Sigmoid colon (tissue), 7 donors: ENCODE results near the gene OR10P1. TPM values are rescaled to one million over a fixed set of nuclear protein-coding genes. Genes with fewer than 3 reads are reported as not detected.

Experiments
- DNase-seq: peaks from one replicate; pipeline ENCODE4 v3.0.0-alpha.2; 2019
- H3K27ac ChIP-seq, 4 donors: fragments of 200-600 bp; sonication (generic); one replicate each; pipeline ENCODE4 v1.5.1; 2016 to 2019; ENCODE audit warnings: mild to moderate bottlenecking in 1 of 4
- H3K27me3 ChIP-seq, 3 donors: fragments of 200-600 bp; sonication (generic); one replicate each; pipeline ENCODE4 v1.5.1; 2019; ENCODE audit warnings: mild to moderate bottlenecking in 1 of 3
- H3K36me3 ChIP-seq, 4 donors: fragments of 200-600 bp; sonication (generic); one replicate each; pipeline ENCODE4 v1.5.1; 2016 to 2019
- H3K4me1 ChIP-seq, 4 donors: fragments of 200-600 bp; sonication (generic); one replicate each; pipeline ENCODE4 v1.5.1; 2017 to 2019
- H3K4me3 ChIP-seq, 4 donors: fragments of 200-600 bp; sonication (generic); one replicate each; pipeline ENCODE4 v1.5.1; 2017 to 2019; ENCODE audit warnings: mild to moderate bottlenecking in 2 of 4, moderate library complexity in 1 of 4
- H3K9me3 ChIP-seq, 4 donors: fragments of 200-600 bp in 3 of 4; sonication (generic) in 3 of 4; one replicate each; pipeline versions ENCODE4 v1.5.1 to v1.6.1; 2013 to 2019
- EP300 ChIP-seq, 4 donors: sonication (generic); formaldehyde crosslinking; IDR thresholded peaks; one replicate each; pipeline ENCODE4 v1.6.1; 2017; ENCODE audit warnings: antibody characterized with exemption in 4 of 4
- POLR2A ChIP-seq, 2 donors: fragments of 450-650 bp; IDR thresholded peaks; one replicate each; pipeline ENCODE4 v1.6.1; 2016; ENCODE audit warnings: antibody characterized with exemption in 2 of 2, mild to moderate bottlenecking in 2 of 2, moderate library complexity in 2 of 2
- POLR2AphosphoS5 ChIP-seq, 4 donors: sonication (generic); formaldehyde crosslinking; IDR thresholded peaks; one replicate each; pipeline ENCODE4 v1.6.1; 2017; ENCODE audit warnings: antibody characterized with exemption in 4 of 4
- WGBS, 2 donors: extraction: QIAGEN DNeasy Blood & Tissue Kit; methylation state at CpG; one replicate each; pipeline ENCODE4 v1.1.7; 2013; 5-methylcytosine and 5-hydroxymethylcytosine counted together
- intact Hi-C: fragments of 100-400 bp; cut with DNase I; formaldehyde crosslinking; loops from one replicate; pipeline ENCODE4 v1.15.1; 2023
- polyA plus RNA-seq, 3 donors: library from polyadenylated mRNA; stranded (reverse); fragments of 200-250 nt; gene quantifications; one replicate each; pipeline ENCODE4 v1.2.3, GENCODE V29; 2013
- total RNA-seq, 4 donors: library from RNA; depleted of rRNA; stranded (reverse); fragments of >200 nt; gene quantifications; one replicate each; pipeline ENCODE4 v1.1.0, GENCODE V29; 2016
- TF ChIP-seq, protein P1 (sequence below), 4 experiments: fragments of 450-650 bp in 3 of 4; fragments of 200-600 bp in 1 of 4; IDR thresholded peaks; one replicate each; pipeline ENCODE4 v1.5.1; 2016 to 2019; ENCODE audit warnings: antibody characterized with exemption in 4 of 4, mild to moderate bottlenecking in 3 of 4, moderate library complexity in 2 of 4
- donor health status: healthy with polysubstance abuse.
- donor health status: Bipolar disorder and iron deficiency.
- donor health status: healthy.

The OR10P1 gene
- total and polyA plus RNA-seq, 7 donors = not detected

DNA sequence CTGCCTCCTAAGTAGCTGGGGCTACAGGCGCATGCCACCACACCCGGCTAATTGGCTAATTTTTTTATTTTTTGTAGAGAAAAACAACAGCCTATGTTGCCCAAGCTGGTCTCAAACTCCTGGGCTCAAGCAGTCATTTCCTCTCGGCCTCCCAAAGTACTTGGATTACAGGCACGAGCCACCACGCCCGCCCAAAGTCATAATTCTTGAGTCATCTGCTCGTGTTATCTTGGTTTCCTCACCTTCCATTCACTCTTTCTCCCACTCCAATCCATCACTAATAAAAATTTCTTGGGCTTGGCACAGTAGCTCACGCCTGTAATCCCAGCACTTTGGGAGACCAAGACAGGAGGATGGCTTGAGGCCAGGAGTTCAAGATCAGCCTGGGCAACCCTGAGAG, 39.0 kb downstream of the OR10P1 start:
- H3K4me3 ChIP-seq = no peak overlapping the region
- no peaks in the 10 kb centered on the region for H3K9me3 ChIP-seq
- H3K27me3 ChIP-seq = no peaks in the 10 kb centered on the region
- peak; percentile 48 for DNase-seq
- intact Hi-C loops = no loop called here
- 37 to 69% methylated on average over 8 of the region's 8 CpGs for WGBS, 2 donors
- no peaks in the 10 kb centered on the region for H3K36me3 ChIP-seq
- no peaks in the 10 kb centered on the region for H3K4me1 ChIP-seq
- TF ChIP-seq POLR2A (IDR thresholded peaks at IDR 0.05) = no peak
- TF ChIP-seq EP300 (IDR thresholded peaks at IDR 0.05) = no peak
- TF ChIP-seq, protein P1, sequence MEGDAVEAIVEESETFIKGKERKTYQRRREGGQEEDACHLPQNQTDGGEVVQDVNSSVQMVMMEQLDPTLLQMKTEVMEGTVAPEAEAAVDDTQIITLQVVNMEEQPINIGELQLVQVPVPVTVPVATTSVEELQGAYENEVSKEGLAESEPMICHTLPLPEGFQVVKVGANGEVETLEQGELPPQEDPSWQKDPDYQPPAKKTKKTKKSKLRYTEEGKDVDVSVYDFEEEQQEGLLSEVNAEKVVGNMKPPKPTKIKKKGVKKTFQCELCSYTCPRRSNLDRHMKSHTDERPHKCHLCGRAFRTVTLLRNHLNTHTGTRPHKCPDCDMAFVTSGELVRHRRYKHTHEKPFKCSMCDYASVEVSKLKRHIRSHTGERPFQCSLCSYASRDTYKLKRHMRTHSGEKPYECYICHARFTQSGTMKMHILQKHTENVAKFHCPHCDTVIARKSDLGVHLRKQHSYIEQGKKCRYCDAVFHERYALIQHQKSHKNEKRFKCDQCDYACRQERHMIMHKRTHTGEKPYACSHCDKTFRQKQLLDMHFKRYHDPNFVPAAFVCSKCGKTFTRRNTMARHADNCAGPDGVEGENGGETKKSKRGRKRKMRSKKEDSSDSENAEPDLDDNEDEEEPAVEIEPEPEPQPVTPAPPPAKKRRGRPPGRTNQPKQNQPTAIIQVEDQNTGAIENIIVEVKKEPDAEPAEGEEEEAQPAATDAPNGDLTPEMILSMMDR (IDR thresholded peaks at IDR 0.05) = no peak
- TF ChIP-seq POLR2AphosphoS5 (IDR thresholded peaks at IDR 0.05) = no peak
- H3K27ac ChIP-seq = no peak overlapping the region

DNA sequence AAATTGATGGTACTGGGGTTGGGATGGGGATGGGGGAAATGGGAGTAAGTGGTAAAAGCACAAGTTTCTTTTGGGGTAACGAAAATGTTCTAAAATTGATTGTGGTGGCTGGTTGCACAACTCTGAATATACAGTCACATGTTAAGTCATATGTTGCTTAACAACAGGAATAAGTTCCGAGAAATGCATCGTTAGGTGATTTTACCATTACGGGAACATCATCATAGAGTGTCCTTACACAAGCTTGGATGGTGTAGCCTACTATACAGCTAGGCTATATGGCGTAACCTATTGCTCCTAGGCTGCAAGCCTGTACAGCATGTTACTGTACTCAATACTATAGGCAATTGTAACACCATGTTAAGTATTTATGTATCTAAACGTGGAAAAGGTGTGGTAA, 40.0 kb downstream of the OR10P1 start:
- no peak overlapping the region for H3K4me3 ChIP-seq
- no peak for TF ChIP-seq POLR2A (IDR thresholded peaks at IDR 0.05)
- TF ChIP-seq POLR2AphosphoS5 (IDR thresholded peaks at IDR 0.05) = peak in 1 of 4 donors; percentile 42
- TF ChIP-seq, protein P1 (IDR thresholded peaks at IDR 0.05) = no peak
- TF ChIP-seq EP300 (IDR thresholded peaks at IDR 0.05) = peak in 1 of 4 donors; percentile 58
- peaks cover 0 to 9% (median 7%) of the 10 kb centered on the region in 4 donors for H3K4me1 ChIP-seq
- intact Hi-C loops = no loop called here
- H3K27ac ChIP-seq = no peak overlapping the region
- no peaks in the 10 kb centered on the region for H3K9me3 ChIP-seq
- DNase-seq = no peak
- H3K36me3 ChIP-seq = no peaks in the 10 kb centered on the region
- H3K27me3 ChIP-seq = no peaks in the 10 kb centered on the region
- 73 to 74% methylated on average over 6 of the region's 6 CpGs for WGBS, 2 donors

DNA sequence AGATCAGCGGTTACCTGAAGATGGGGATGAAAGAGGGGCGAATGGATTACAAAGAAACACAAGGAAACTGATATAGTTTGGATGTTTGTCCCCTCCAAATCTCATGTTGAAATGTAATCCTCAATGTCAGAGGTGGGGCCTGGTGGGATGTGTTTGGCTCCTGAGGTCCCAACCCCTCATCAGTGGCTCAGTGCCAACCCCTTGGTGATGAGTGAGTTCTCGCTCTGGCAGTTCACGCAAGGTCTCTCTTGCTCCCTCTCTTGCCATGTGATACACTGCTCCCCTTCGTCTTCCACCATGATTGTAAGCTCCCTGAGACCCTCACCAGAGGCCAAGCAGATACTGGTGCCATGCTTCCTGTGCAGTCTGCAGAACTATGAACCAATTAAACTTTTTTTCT, 43.0 kb downstream of the OR10P1 start:
- Histone ChIP-seq H3K9me3 (no peaks in the 10 kb centered on the region), H3K27ac (no peak overlapping the region), H3K4me1 (peaks cover 0 to 15% (median 11%) of the 10 kb centered on the region in 4 donors), H3K4me3 (no peak overlapping the region), H3K36me3 (peaks cover 0 to 2% (median 0%) of the 10 kb centered on the region in 4 donors), H3K27me3 (no peaks in the 10 kb centered on the region)
- intact Hi-C loops = no loop called here
- peak; percentile 58 for DNase-seq
- TF ChIP-seq EP300 (IDR thresholded peaks at IDR 0.05) (no peak), POLR2AphosphoS5 (IDR thresholded peaks at IDR 0.05) (no peak), POLR2A (IDR thresholded peaks at IDR 0.05) (no peak)
- TF ChIP-seq, protein P1 (IDR thresholded peaks at IDR 0.05) = no peak
- 89 to 94% methylated on average over 5 of the region's 5 CpGs for WGBS, 2 donors

DNA sequence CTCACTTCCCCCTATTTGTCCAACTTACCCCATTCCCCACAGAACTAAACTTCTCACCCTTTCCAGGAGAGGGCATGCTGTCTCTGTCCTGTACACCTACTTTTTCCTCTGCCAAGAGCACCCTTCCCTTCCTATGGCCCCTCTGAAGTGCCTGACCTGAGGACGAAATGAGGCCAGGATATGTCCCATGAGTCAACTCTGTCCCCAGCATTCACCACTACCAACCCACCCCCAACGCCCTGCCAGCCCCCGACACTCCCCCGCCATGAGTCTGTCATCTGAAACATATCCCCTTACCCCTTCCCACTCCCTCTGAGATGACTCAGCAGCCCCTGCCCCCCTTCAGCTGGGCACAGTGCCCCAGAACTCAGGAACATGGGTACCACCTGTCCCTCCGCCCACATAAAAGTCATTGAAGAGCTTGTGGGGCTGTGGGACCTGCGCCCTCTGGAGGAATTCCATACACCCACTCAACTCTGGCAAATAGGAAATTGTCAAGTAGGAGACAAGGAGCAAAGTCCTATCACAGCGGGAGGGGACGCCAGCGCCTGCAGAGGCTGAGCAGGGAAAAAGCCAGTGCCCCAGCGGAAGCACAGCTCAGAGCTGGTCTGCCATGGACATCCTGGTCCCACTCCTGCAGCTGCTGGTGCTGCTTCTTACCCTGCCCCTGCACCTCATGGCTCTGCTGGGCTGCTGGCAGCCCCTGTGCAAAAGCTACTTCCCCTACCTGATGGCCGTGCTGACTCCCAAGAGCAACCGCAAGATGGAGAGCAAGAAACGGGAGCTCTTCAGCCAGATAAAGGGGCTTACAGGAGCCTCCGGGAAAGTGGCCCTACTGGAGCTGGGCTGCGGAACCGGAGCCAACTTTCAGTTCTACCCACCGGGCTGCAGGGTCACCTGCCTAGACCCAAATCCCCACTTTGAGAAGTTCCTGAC, 44.7 kb downstream of the OR10P1 start:
- peak overlapping the region; percentile 16 to 69 (median 62) for H3K27ac ChIP-seq
- 2 to 20% methylated on average over 17 of the region's 17 CpGs for WGBS, 2 donors
- DNase-seq = peak; percentile 81

More for the DNA sequence above, 44.7 kb downstream of the OR10P1 start:
- Histone ChIP-seq H3K27me3 (no peaks in the 10 kb centered on the region), H3K36me3 (peaks cover 0 to 19% (median 1%) of the 10 kb centered on the region in 4 donors), H3K4me1 (peaks cover 0 to 15% (median 11%) of the 10 kb centered on the region in 4 donors), H3K4me3 (peak overlapping the region in 1 of 4 donors; percentile 14), H3K9me3 (no peaks in the 10 kb centered on the region)
- intact Hi-C loops = loop anchor here (1.0 kb wide), 1 partner anchor 40 kb away; no protein-coding TSS in a partner anchor
- TF ChIP-seq POLR2AphosphoS5 (IDR thresholded peaks at IDR 0.05) (peak in 1 of 4 donors; percentile 32), POLR2A (IDR thresholded peaks at IDR 0.05) (no peak), EP300 (IDR thresholded peaks at IDR 0.05) (no peak)
- TF ChIP-seq, protein P1 (IDR thresholded peaks at IDR 0.05) = peak in 3 of 4 experiments; percentile 28 to 48 (median 44)
